ENCODE data around the gene NGRN. TPM values are rescaled to one million over a fixed set of nuclear protein-coding genes. Genes with fewer than 3 reads are reported as not detected.

NGRN gene
- total and polyA plus RNA-seq, 2 of the 4 experiments (the other 2 are of a cell fraction), result 39.6 to 46.2 TPM

DNA sequence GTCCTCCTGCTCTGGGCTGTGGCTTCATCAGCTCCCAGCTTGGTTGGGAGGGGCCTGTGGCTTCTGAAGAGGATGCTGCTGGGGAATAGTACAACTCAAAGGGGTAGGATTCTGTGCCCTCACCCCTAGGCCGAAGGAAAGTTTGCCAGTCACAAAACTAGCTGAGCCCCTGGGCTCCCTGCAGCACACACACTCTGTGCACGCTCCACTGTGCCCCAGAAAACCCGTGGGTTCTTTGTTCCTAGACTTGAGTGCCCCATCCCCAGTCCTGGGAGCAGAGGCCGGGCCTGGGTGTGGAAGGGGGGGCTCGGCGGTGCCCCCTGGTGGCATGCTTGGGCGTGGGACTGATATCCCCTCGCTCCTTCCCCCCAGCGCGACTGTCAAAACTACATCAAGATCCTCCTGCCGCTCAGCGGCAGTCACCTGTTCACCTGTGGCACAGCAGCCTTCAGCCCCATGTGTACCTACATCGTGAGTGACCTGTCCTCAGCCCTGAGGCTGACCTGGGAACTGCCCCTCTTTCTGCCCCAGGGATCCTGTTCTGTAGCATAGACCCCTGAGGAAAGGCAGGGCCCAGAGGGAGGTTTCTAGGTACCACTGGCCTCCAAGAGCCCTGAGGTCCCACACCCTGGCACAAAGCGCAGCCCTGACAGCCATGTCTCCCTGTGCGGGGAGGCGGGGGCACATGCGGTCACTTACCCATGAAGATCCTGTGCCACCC, 45.9 kb upstream of the NGRN start:
- H3K18ac ChIP-seq (ENCODE audit: low read depth, low read length), result no peak overlapping the region
- H3K9me3 ChIP-seq (ENCODE audit: control insufficient read depth, insufficient read depth, low read length), result no peaks in the 10 kb centered on the region
- peaks cover 17% of the 10 kb centered on the region for H3K36me3 ChIP-seq (ENCODE audit: control insufficient read depth, insufficient read depth, low read length)
- peaks cover 3% of the 10 kb centered on the region; the same call in 1 of the 2 replicates for H3K4me1 ChIP-seq (ENCODE audit: control insufficient read depth, insufficient read depth, low read length)
- in situ Hi-C loops (cut with MboI; ENCODE audit: low sequenced_read_pairs) (loop anchor here (5.0 to 10.0 kb wide), 2 partner anchors 57 to 325 kb away; partner anchors contain the start of gene AP3S2), dilution Hi-C loops (cut with HindIII; ENCODE audit: low sequenced_read_pairs, unreplicated experiment) (no loop called here), intact Hi-C loops (cut with micrococcal nuclease) (loop anchor here (10.0 kb wide), 1 partner anchor 135 kb away; no protein-coding TSS in a partner anchor)
- H3K4me3 ChIP-seq (ENCODE audit: insufficient read depth, low read depth, low read length), result no peak overlapping the region
- peak overlapping the region; percentile 45; the same call in 1 of the 2 replicates for H2AK5ac ChIP-seq (ENCODE audit: low read depth, low read length)
- no peak overlapping the region for H3K4ac ChIP-seq (ENCODE audit: low read depth, low read length)
- H4K91ac ChIP-seq (ENCODE audit: insufficient read depth, low read depth, low read length), result no peak overlapping the region
- peak; percentile 55 for TF ChIP-seq SMC3 (IDR thresholded peaks at IDR 0.05; ENCODE audit: low read depth, low read length)
- TF ChIP-seq RAD21 (IDR thresholded peaks at IDR 0.05; ENCODE audit: low read length), result peak; percentile 57
- TF ChIP-seq BHLHE40 (IDR thresholded peaks at IDR 0.05; ENCODE audit: low read depth, low read length), result no peak
- no peak for TF ChIP-seq MAZ (IDR thresholded peaks at IDR 0.05; ENCODE audit: borderline replicate concordance, low read depth, low read length)
- TF ChIP-seq USF2 (IDR thresholded peaks at IDR 0.05; ENCODE audit: low read depth, low read length), result no peak
- TF ChIP-seq MXI1 (IDR thresholded peaks at IDR 0.05; ENCODE audit: borderline replicate concordance, low read depth, low read length), result no peak
- TF ChIP-seq, protein P1, sequence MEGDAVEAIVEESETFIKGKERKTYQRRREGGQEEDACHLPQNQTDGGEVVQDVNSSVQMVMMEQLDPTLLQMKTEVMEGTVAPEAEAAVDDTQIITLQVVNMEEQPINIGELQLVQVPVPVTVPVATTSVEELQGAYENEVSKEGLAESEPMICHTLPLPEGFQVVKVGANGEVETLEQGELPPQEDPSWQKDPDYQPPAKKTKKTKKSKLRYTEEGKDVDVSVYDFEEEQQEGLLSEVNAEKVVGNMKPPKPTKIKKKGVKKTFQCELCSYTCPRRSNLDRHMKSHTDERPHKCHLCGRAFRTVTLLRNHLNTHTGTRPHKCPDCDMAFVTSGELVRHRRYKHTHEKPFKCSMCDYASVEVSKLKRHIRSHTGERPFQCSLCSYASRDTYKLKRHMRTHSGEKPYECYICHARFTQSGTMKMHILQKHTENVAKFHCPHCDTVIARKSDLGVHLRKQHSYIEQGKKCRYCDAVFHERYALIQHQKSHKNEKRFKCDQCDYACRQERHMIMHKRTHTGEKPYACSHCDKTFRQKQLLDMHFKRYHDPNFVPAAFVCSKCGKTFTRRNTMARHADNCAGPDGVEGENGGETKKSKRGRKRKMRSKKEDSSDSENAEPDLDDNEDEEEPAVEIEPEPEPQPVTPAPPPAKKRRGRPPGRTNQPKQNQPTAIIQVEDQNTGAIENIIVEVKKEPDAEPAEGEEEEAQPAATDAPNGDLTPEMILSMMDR (conservative IDR thresholded peaks at IDR 0.05; ENCODE audit: low read depth, low read length), result peak; percentile 57
- no peak overlapping the region for H2BK5ac ChIP-seq (ENCODE audit: low read depth, low read length, poor library complexity, severe bottlenecking)
- BruUV-seq (replicated peaks), result no TSS peak
- no peak overlapping the region for H2BK120ac ChIP-seq (ENCODE audit: low read depth, low read length)
- no peak overlapping the region for H3K56ac ChIP-seq (ENCODE audit: extremely low read depth, insufficient read depth, low read length)
- no peaks in the 10 kb centered on the region for H4K20me1 ChIP-seq (ENCODE audit: insufficient read depth, low read length)
- peak overlapping the region; percentile 73 for H2AK9ac ChIP-seq (replicated peaks; ENCODE audit: low read depth, low read length, poor library complexity)
- no peak overlapping the region for H4K5ac ChIP-seq (ENCODE audit: low read depth, low read length)
- H3K14ac ChIP-seq (replicated peaks; ENCODE audit: low read depth, low read length), result no peak overlapping the region
- H4K8ac ChIP-seq (ENCODE audit: low read depth in 2 of 2, low read length in 2 of 2), result peak overlapping the region in 1 of 2 experiments; percentile 9; a peak in 1 of 4 replicates
- WGBS, 2 experiments (ENCODE audit: extremely low coverage in 2 of 2, insufficient read length in 1 of 2), result 61% methylated on average over 5 of the region's 17 CpGs; no CpG with 5 or more reads in 1 of the 2 experiments
- no peak overlapping the region for H3K9ac ChIP-seq (ENCODE audit: low read depth, low read length)
- DNase-seq, result no peak
- peak overlapping the region; percentile 65 for H2AFZ ChIP-seq (replicated peaks; ENCODE audit: low read length, poor library complexity)
- H3K27ac ChIP-seq (ENCODE audit: insufficient read depth, low read length), result no peak overlapping the region
- H3K27me3 ChIP-seq (ENCODE audit: control insufficient read depth, insufficient read depth, low read length), result no peaks in the 10 kb centered on the region
- no peaks in the 10 kb centered on the region for H3K9me1 ChIP-seq (ENCODE audit: insufficient read depth, low read length)
- H3K79me1 ChIP-seq (ENCODE audit: low read depth in 1 of 2, low read length in 2 of 2), result peaks cover 5 to 7% of the 10 kb centered on the region in 2 experiments; a peak in 2 of 4 replicates
- peak; percentile 71 for ATAC-seq (ENCODE audit: low read depth)
- H2BK20ac ChIP-seq (ENCODE audit: low read depth, low read length), result no peak overlapping the region
- no peak overlapping the region for H2BK15ac ChIP-seq (ENCODE audit: low read depth, low read length)
- H3K4me2 ChIP-seq (ENCODE audit: low read depth, low read length), result no peak overlapping the region
- CTCF ChIA-PET, result interaction anchor here (1.0 to 1.1 kb wide), 2 partner anchors 68 to 74 kb away, joined by 3 read pairs; no protein-coding TSS in a partner anchor
- H3K23ac ChIP-seq (ENCODE audit: low read depth, low read length), result no peak overlapping the region
- POLR2A ChIA-PET (ENCODE audit: unreplicated experiment), result no interaction called here
